HUES64 (cell line): ENCODE measurements around the gene PRKAG1.

Source experiments
- H3K27ac ChIP-seq: 2 replicates; pipeline ENCODE4 v1.7.0; 2013; ENCODE audit warnings: low read depth, low read length, inconsistent platforms
- H3K27me3 ChIP-seq: 2 replicates; pipeline ENCODE4 v1.6.1; 2013; ENCODE audit warnings: mild to moderate bottlenecking, low read length; ENCODE audit not compliant: insufficient read depth
- H3K36me3 ChIP-seq: 2 replicates; pipeline ENCODE4 v1.6.1; 2013; ENCODE audit warnings: mild to moderate bottlenecking, low read length; ENCODE audit not compliant: insufficient read depth
- H3K4me1 ChIP-seq: 2 replicates; pipeline ENCODE4 v1.6.1; 2013; ENCODE audit warnings: mild to moderate bottlenecking, low read length, moderate library complexity; ENCODE audit not compliant: insufficient read depth
- H3K4me3 ChIP-seq: 2 replicates; pipeline ENCODE4 v1.5.1; 2013; ENCODE audit warnings: mild to moderate bottlenecking, low read length, moderate library complexity
- H3K9ac ChIP-seq: 2 replicates; pipeline ENCODE4 v1.6.1; 2013; ENCODE audit warnings: mild to moderate bottlenecking, low read depth, low read length
- H3K9me3 ChIP-seq: 2 replicates; pipeline ENCODE4 v1.6.1; 2013; ENCODE audit warnings: low read depth, low read length; ENCODE audit not compliant: insufficient read depth
- WGBS: fragments of 150-250, 120-280 bp; methylation state at CpG from one replicate; pipeline ENCODE4 v1.1.7; 2013; ENCODE audit warnings: missing lambda C conversion rate; 5-methylcytosine and 5-hydroxymethylcytosine counted together

Gene PRKAG1

DNA sequence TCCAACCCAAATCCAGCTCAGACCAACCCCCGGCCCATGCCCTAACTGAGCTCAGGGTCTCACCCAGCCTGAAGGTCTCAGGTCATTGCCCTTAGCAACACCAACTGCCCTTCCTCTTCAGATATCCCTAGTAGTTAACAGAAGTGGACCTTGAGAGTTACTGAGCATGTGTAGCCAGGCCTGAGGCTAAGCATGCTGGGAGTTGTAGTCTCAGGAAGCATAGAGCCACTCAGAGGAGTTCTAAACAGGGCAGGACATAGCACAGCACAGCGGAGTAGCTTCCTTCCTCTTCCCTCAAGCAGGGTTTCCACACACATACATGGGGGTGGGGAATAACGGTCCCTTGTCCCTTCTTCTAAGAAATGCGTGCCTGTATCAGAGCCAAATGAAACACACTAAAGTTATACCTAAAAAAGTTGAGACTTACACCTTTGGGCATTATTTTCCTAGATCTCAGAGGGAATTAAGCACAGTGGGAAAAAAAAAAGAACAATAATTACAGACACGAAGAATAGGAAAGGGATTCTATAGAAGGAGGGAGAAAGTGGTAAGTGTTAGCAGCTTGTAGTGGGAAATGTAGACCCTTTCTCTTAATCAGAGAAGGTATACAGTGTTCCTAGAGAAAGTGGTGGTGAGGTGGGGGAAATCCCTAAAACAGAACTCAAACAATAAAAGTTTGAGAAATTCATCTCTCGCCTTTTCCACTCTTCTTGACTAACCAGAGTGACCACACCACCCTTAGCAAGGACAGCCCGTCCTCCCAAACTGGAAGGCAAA, 37.6 kb upstream of the PRKAG1 start:
- Histone ChIP-seq H3K9ac (no peak overlapping the region), H3K27me3 (no peaks in the 10 kb centered on the region), H3K4me3 (peak overlapping the region; percentile 10; the same call in 1 of the 2 replicates), H3K36me3 (peaks cover 46% of the 10 kb centered on the region), H3K27ac (no peak overlapping the region), H3K9me3 (no peaks in the 10 kb centered on the region), H3K4me1 (peaks cover 24% of the 10 kb centered on the region)
- 64% methylated on average over 7 of the region's 7 CpGs for WGBS

DNA sequence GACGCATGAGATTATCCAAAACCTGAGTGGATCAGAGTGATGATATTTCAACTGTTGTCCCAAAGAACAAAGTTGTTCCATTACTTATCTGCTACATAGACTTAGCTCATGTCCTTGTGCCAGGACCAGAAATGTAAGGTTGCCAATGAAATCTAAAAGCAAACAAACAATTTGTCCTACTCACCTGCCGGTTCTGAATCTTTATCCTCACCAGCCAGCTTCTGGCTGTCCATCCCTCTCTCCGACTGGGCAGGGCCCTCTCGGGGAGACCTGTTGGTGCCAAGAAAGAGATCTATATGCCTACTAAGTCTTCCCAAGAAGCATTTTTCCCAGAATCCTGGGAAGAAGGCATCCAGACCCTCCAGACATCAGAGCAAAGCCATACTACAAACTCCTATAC, 36.5 kb upstream of the PRKAG1 start:
- Histone ChIP-seq H3K27me3 (no peaks in the 10 kb centered on the region), H3K27ac (no peak overlapping the region), H3K36me3 (peaks cover 56% of the 10 kb centered on the region), H3K9ac (no peak overlapping the region), H3K4me1 (peaks cover 24% of the 10 kb centered on the region), H3K4me3 (no peak overlapping the region), H3K9me3 (no peaks in the 10 kb centered on the region)
- 99% methylated on average over 4 of the region's 4 CpGs for WGBS

DNA sequence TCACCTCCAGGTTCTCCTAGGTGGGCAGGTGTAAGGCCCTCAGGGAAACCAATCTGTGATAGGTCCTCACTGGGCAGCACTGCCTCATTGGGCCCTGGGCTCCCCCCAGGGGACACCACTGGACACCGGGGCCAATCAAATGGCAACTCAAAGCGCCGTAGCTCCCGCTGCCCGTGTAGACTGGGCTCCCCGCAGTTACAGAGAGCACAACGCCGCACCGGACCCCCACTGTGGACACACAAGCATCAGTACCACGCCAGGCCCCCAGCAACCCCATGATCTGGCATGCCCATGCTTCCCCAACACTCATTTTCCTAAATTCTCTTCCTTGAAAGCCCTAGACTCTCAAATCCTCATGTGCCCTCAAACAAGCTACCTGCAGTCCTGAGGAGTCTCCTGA, 35.9 kb upstream of the PRKAG1 start:
- Histone ChIP-seq H3K27ac (no peak overlapping the region), H3K9ac (no peak overlapping the region), H3K4me3 (no peak overlapping the region), H3K27me3 (no peaks in the 10 kb centered on the region), H3K9me3 (no peaks in the 10 kb centered on the region), H3K36me3 (peaks cover 62% of the 10 kb centered on the region), H3K4me1 (peaks cover 24% of the 10 kb centered on the region)
- WGBS, result 96% methylated on average over 10 of the region's 10 CpGs

DNA sequence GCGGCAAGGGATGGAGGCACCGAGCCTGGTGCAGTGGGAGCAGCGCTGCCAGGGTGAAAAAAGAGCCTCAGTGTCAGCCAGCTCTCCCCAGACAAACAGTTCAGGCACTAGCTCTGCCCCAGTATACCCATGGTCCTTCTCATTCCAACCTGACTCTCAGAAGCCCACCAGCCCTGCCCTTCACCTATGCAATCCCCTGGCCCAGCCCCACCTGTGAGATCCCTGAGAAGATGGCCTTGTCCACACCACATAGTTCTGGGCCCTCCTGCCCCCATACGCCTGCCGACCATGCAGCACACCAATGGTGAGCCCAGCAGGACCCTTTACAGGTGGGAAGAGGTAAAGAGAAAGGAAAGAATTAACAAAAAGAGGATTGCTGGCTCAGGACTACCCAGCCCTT, 35.5 kb upstream of the PRKAG1 start:
- H3K27ac ChIP-seq, result no peak overlapping the region
- no peak overlapping the region for H3K4me3 ChIP-seq
- no peak overlapping the region for H3K9ac ChIP-seq
- peaks cover 66% of the 10 kb centered on the region for H3K36me3 ChIP-seq
- no peaks in the 10 kb centered on the region for H3K27me3 ChIP-seq
- WGBS, result 94% methylated on average over 5 of the region's 5 CpGs
- peaks cover 24% of the 10 kb centered on the region for H3K4me1 ChIP-seq
- H3K9me3 ChIP-seq, result no peaks in the 10 kb centered on the region

DNA sequence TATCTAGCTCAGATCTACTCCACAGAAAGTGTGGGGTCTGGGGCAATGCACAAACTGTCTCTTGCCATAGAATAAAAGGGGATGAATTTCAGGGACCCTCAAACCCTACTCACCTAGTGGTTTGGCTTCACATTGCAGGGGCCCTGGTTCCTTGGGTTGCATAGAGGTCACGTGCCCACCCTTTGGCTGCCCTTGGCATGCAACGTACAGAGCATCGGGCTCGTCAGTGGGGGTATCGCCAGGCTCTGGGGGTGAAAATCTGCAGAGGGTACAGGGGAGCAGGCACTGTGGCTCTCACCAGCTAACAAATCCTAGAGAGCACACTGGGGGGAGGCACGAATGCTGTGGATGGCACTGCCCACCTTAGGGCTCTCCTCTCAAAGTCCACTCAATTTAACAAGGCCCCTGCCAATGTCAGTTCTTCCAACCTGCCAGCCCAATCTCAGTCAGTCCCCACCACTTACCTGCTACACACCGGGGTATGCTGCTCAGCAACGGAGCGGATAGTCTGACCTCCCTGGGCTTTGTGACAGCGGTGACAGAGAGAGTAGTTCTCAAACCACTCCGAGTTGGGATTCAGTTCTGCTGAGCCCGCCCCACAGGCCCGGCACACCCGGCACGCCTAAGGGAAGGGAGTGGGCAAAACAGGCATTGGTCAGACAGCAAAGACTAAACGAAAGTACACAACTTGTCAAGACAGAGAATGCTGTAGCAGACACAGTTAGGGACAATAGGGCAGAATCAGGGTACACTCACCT, 34.1 kb upstream of the PRKAG1 start:
- no peak overlapping the region for H3K9ac ChIP-seq
- H3K27ac ChIP-seq, result no peak overlapping the region
- peaks cover 15% of the 10 kb centered on the region for H3K4me1 ChIP-seq
- WGBS, result 96% methylated on average over 16 of the region's 16 CpGs
- H3K4me3 ChIP-seq, result no peak overlapping the region
- H3K27me3 ChIP-seq, result no peaks in the 10 kb centered on the region
- H3K9me3 ChIP-seq, result no peaks in the 10 kb centered on the region
- peaks cover 81% of the 10 kb centered on the region for H3K36me3 ChIP-seq

DNA sequence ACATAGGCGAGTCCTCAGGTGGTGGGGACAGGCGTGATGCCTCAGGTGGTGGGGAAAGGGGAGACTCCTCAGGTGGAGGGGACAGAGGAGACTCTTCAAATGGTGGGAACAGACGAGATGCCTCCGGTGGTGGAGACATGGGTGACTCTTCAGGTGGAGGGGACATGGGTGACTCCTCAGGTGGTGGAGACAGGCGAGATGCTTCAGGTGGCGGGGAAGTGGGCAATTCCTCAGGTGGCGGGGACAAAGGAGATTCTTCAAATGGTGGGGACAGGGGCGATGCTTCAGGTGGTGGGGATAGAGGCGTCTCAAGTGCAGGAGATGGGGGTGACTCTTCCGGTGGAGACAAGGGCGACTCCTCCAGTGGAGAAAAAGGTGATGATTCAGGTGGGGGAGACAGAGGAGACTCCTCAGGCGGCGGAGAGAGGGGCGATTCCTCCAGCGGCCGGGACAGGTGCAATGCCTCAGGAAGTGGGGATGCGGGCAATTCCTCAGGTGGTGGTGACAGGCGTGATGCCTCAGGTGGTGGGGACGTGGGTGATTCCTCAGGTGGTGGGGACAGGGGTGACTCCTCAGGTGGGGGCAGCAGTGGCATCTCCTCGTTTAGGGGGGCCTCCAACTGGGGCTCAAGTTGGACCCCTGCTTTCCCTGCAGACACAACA, 33.3 kb upstream of the PRKAG1 start:
- no peak overlapping the region for H3K4me3 ChIP-seq
- no peak overlapping the region for H3K27ac ChIP-seq
- H3K4me1 ChIP-seq, result peaks cover 9% of the 10 kb centered on the region
- H3K36me3 ChIP-seq, result peaks cover 87% of the 10 kb centered on the region
- 94% methylated on average over 20 of the region's 20 CpGs for WGBS
- no peaks in the 10 kb centered on the region for H3K27me3 ChIP-seq
- H3K9me3 ChIP-seq, result no peaks in the 10 kb centered on the region
- H3K9ac ChIP-seq, result no peak overlapping the region

DNA sequence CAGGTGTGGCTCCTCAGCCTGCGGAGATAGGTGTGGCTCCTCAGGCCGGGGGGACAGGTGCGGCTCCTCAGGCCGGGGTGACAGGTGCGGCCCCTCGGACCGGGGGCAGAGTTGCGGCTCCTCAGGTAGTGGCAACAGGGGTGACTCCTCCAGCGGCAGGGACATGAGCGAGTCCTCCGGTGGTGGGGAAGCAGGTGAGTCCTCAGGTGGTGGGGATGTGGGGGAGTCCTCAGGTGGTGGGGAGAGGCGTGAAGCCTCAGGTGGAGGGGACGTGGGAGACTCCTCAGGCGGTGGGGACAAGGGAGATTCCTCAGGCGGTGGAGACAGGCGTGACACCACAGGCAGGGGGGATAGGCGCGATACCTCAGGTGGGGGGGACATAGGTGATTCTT, 32.8 kb upstream of the PRKAG1 start:
- no peak overlapping the region for H3K27ac ChIP-seq
- H3K36me3 ChIP-seq, result peaks cover 92% of the 10 kb centered on the region
- H3K9ac ChIP-seq, result no peak overlapping the region
- 97% methylated on average over 18 of the region's 18 CpGs for WGBS
- peaks cover 4% of the 10 kb centered on the region for H3K4me1 ChIP-seq
- no peak overlapping the region for H3K4me3 ChIP-seq
- no peaks in the 10 kb centered on the region for H3K9me3 ChIP-seq
- H3K27me3 ChIP-seq, result no peaks in the 10 kb centered on the region

DNA sequence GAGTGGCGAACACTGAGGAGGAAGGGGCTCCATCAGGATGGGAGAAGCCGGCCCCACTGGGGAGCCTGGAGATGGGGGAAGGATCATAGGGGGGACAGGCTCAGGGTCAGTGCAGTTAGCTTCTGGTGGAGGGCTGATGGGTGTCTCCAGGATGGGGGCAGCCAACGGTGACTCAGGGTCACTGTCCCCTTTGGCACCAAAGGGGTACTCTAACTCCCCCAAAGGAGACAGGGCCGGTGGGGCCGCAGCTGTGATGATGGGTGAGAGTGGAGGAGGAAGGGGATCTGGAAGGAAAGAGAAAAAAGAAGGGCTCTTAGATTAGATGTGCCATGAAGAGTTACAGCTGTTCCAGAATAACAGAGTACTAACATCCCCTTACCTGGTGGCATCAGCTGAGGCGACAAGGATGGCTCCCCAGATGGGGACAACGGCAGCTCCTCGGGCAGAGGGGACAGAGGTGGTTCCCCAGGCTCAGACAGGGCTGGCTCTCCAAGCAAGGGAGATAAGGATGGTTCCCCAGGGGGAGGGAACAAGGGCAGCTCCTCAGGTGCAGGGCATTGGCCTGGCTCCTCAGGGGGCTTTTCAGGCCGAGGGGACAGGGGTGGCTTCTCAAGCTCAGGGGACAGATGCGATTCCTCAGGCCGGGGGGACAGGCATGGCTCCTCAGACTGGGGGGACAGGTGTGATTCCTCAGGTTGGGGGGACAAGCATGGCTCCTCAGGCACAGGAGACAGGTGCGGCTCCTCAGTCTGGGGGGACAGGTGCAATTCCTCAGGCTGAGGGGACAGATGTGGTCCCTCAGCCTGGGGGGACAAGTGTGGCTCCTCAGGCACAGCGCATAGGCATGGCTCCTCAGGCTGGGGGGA, 32.2 kb upstream of the PRKAG1 start:
- no peaks in the 10 kb centered on the region for H3K9me3 ChIP-seq
- no peak overlapping the region for H3K4me3 ChIP-seq
- 94% methylated on average over 13 of the region's 13 CpGs for WGBS
- peaks cover 99% of the 10 kb centered on the region for H3K36me3 ChIP-seq
- H3K27ac ChIP-seq, result no peak overlapping the region
- H3K9ac ChIP-seq, result no peak overlapping the region
- H3K4me1 ChIP-seq, result no peaks in the 10 kb centered on the region
- no peaks in the 10 kb centered on the region for H3K27me3 ChIP-seq

DNA sequence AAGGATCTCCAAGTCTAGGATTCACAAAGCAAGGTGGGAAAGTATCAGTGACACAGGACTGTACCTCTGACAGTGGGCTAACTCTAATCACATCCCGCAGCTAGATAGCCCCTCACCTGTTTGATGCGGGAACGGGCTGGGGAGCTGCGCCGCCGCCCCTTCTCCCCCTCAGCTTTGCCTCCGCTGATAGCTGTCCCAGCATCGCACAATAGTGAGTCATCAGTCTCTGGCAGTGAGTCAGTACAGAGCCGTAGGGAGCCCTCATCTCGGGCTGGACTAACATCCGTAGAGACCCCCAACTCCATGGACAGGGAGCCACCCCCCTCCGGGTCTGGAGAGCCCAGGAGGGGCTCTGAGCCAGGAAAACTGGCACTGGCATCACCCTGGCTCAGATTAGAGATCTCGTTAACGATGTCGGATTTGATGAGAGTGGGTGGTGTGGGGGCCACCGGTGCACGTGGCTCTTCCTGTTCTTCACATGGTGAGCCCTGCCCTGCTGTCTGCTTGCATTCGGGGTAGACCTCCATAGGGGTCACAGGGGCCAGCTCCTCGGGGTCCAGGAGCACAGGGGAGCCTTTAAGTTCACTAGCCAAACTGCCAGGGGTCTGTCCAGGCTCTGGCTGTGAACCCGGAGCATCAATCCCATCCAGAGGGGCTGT, 31.1 kb upstream of the PRKAG1 start:
- WGBS, result 93% methylated on average over 20 of the region's 20 CpGs
- Histone ChIP-seq H3K9ac (no peak overlapping the region), H3K36me3 (peaks cover 99% of the 10 kb centered on the region), H3K27ac (no peak overlapping the region), H3K4me1 (no peaks in the 10 kb centered on the region), H3K9me3 (no peaks in the 10 kb centered on the region), H3K4me3 (no peak overlapping the region), H3K27me3 (no peaks in the 10 kb centered on the region)

DNA sequence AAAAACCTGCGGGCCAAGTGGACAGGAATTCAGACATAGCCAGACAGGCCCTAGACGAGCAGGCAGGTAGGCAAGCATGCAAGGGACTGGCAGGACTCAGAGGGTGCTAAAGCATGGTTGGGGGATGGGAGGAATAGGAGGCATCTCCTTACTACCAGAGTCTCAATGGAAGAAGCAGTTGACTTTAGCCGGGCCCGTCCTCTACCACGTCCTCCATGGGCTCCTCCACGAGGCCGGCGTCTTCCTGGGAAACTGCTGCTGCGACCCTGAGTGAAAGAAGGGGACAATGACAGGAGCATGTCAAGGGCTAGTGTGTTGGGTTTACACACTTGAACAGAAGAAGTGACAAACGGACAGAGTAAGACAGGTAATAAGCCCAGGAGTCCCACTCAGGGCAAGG, 30.4 kb upstream of the PRKAG1 start:
- H3K4me3 ChIP-seq, result no peak overlapping the region
- WGBS, result 94% methylated on average over 10 of the region's 10 CpGs

More for the DNA sequence above, 30.4 kb upstream of the PRKAG1 start:
- no peaks in the 10 kb centered on the region for H3K27me3 ChIP-seq
- no peak overlapping the region for H3K9ac ChIP-seq
- no peaks in the 10 kb centered on the region for H3K9me3 ChIP-seq
- H3K36me3 ChIP-seq, result peaks cover 99% of the 10 kb centered on the region
- no peaks in the 10 kb centered on the region for H3K4me1 ChIP-seq
- no peak overlapping the region for H3K27ac ChIP-seq
